Activated CD4-positive, alpha-beta T cell treated with anti-CD3 and anti-CD28 coated beads for 36 hours (primary cell): ENCODE data around the gene METTL1. TPM values are rescaled to one million over a fixed set of nuclear protein-coding genes. Genes with fewer than 3 reads are reported as not detected.

Source experiments
- ATAC-seq: fragments of 200-7000 bp; cut with Tn5 transposase; one replicate; pipeline ENCODE4 v1.10.0; 2021; ENCODE audit warnings: mild to moderate bottlenecking, moderate library complexity
- CTCF ChIA-PET: fragments of 350-600 bp; sonication (Branson Sonifier 250); formaldehyde crosslinking; loops from one replicate; lab custom pipeline; 2021; ENCODE audit warnings: antibody characterized with exemption; lab: Charles Lee
- POLR2A ChIA-PET: fragments of 350-600 bp; sonication (Branson Sonifier 250); formaldehyde crosslinking; loops from one replicate; lab custom pipeline; 2021; ENCODE audit warnings: antibody characterized with exemption, inconsistent platforms; lab: Charles Lee
- DNase-seq: peaks from one replicate; pipeline ENCODE4 v3.0.0-alpha.2; 2020
- H3K27ac Mint-ChIP-seq: one replicate; pipeline ENCODE4 v1.8.0; 2021; ENCODE audit warnings: mixed read lengths
- H3K27me3 Mint-ChIP-seq: one replicate; pipeline ENCODE4 v1.8.0; 2021; ENCODE audit warnings: mixed read lengths
- H3K36me3 Mint-ChIP-seq: one replicate; pipeline ENCODE4 v1.8.0; 2021; ENCODE audit warnings: low read depth, mixed read lengths
- H3K4me1 Mint-ChIP-seq: one replicate; pipeline ENCODE4 v1.8.0; 2021; ENCODE audit warnings: mixed read lengths
- H3K4me3 Mint-ChIP-seq: one replicate; pipeline ENCODE4 v1.8.0; 2021; ENCODE audit warnings: mild to moderate bottlenecking, moderate library complexity, mixed read lengths
- H3K9me3 Mint-ChIP-seq: one replicate; pipeline ENCODE4 v1.8.0; 2021; ENCODE audit warnings: low read depth, mixed read lengths
- intact Hi-C, 2 experiments: fragments of 100-400 bp; cut with DNase I in 1 of 2; cut with micrococcal nuclease in 1 of 2; formaldehyde crosslinking; loops; one replicate each; pipeline versions ENCODE4 v1.14.2 to v1.15.1; 2022 to 2024; cut with DNase I, micrococcal nuclease
- total RNA-seq, 2 experiments: library from RNA; stranded (reverse); gene quantifications; one replicate each; pipeline ENCODE4 v1.2.3, GENCODE V29; 2021

The METTL1 gene
- total RNA-seq, 2 experiments from 2014 or later: 31.9 to 33.5 TPM

GRCh38 chr12:57796996-57797395 is 25.1 kb upstream of the METTL1 start:
- Mint-ChIP-seq H3K27ac (no peak overlapping the region), H3K27me3 (no peaks in the 10 kb centered on the region), H3K36me3 (peaks cover 38% of the 10 kb centered on the region), H3K4me3 (no peak overlapping the region), H3K9me3 (no peaks in the 10 kb centered on the region), H3K4me1 (peaks cover 13% of the 10 kb centered on the region)
- ATAC-seq (no peak), DNase-seq (no peak)
- ChIA-PET CTCF (interaction anchor here (0.5 to 1.3 kb wide), 7 partner anchors 9 to 46 kb away, joined by 3 to 5 read pairs (median 3); partner anchors contain the start of gene TSFM), POLR2A (no interaction called here)
- intact Hi-C loops: no loop called here

GRCh38 chr12:57795354-57795753 is 23.4 kb upstream of the METTL1 start:
- H3K4me3 Mint-ChIP-seq: no peak overlapping the region
- CTCF ChIA-PET: interaction anchor here (0.6 kb wide), 1 partner anchor 163 kb away, joined by 3 read pairs; no protein-coding TSS in a partner anchor
- H3K4me1 Mint-ChIP-seq: peaks cover 13% of the 10 kb centered on the region
- DNase-seq (no peak), ATAC-seq (peak; percentile 36)
- no peak overlapping the region for H3K27ac Mint-ChIP-seq
- H3K27me3 Mint-ChIP-seq: no peaks in the 10 kb centered on the region
- POLR2A ChIA-PET: no interaction called here
- H3K9me3 Mint-ChIP-seq: no peaks in the 10 kb centered on the region
- peaks cover 40% of the 10 kb centered on the region for H3K36me3 Mint-ChIP-seq
- intact Hi-C loops: no loop called here

- ChIA-PET CTCF (interaction anchor here (0.6 to 3.2 kb wide), 7 partner anchors 9 to 151 kb away, joined by 3 to 17 read pairs (median 4); partner anchors contain the start of gene TSFM), POLR2A (interaction anchor here (0.6 to 0.7 kb wide), 2 partner anchors 100 to 139 kb away, joined by 3 to 7 read pairs; no protein-coding TSS in a partner anchor)
- intact Hi-C loops: no loop called here
Observed at GRCh38 chr12:57793920-57794319, 22.0 kb upstream of the METTL1 start.

GRCh38 chr12:57783861-57784260 is 12.0 kb upstream of the METTL1 start:
- ChIA-PET POLR2A (interaction anchor here (1.4 kb wide), 1 partner anchor 18 kb away, joined by 3 read pairs; no protein-coding TSS in a partner anchor), CTCF (interaction anchor here (0.9 to 3.8 kb wide), 11 partner anchors 12 to 151 kb away, joined by 3 to 24 read pairs (median 4); partner anchors contain the start of genes EEF1AKMT3 and METTL1)
- H3K27ac Mint-ChIP-seq: peak overlapping the region; percentile 51
- ATAC-seq: no peak
- intact Hi-C loops: loop anchor here (2.0 to 5.0 kb wide), 2 partner anchors 63 to 157 kb away; partner anchors contain the start of genes ATP23 (in 1 of the 2) and CTDSP2 (in 1 of the 2)
- H3K4me1 Mint-ChIP-seq: peaks cover 35% of the 10 kb centered on the region
- no peaks in the 10 kb centered on the region for H3K9me3 Mint-ChIP-seq
- H3K27me3 Mint-ChIP-seq: no peaks in the 10 kb centered on the region
- peaks cover 16% of the 10 kb centered on the region for H3K36me3 Mint-ChIP-seq
- H3K4me3 Mint-ChIP-seq: peak overlapping the region; percentile 98
- DNase-seq: no peak

More at GRCh38 chr12:57793920-57794319, 22.0 kb upstream of the METTL1 start:
- Mint-ChIP-seq H3K4me3 (no peak overlapping the region), H3K9me3 (no peaks in the 10 kb centered on the region), H3K27me3 (no peaks in the 10 kb centered on the region), H3K27ac (peak overlapping the region; percentile 69), H3K36me3 (peaks cover 40% of the 10 kb centered on the region), H3K4me1 (peaks cover 13% of the 10 kb centered on the region)
- no peak for DNase-seq
- peak; percentile 33 for ATAC-seq

GRCh38 chr12:57783466-57783801 is 11.5 kb upstream of the METTL1 start:
- intact Hi-C loops: loop anchor here (2.0 to 5.0 kb wide), 2 partner anchors 64 to 157 kb away; partner anchors contain the start of genes ATP23 (in 1 of the 2) and CTDSP2 (in 1 of the 2)
- CTCF ChIA-PET: interaction anchor here (0.9 to 3.8 kb wide), 21 partner anchors 10 to 151 kb away, joined by 3 to 24 read pairs (median 4); partner anchors contain the start of genes AVIL, EEF1AKMT3, METTL1 and TSPAN31
- H3K4me3 Mint-ChIP-seq: peak overlapping the region; percentile 98
- H3K27ac Mint-ChIP-seq: peak overlapping the region; percentile 98
- POLR2A ChIA-PET: interaction anchor here (0.9 kb wide), 1 partner anchor 11 kb away, joined by 5 read pairs; the partner anchor contains the start of genes EEF1AKMT3 and METTL1
- H3K9me3 Mint-ChIP-seq: no peaks in the 10 kb centered on the region
- H3K4me1 Mint-ChIP-seq: peaks cover 35% of the 10 kb centered on the region
- peaks cover 16% of the 10 kb centered on the region for H3K36me3 Mint-ChIP-seq
- ATAC-seq (no peak), DNase-seq (no peak)
- no peaks in the 10 kb centered on the region for H3K27me3 Mint-ChIP-seq

GRCh38 chr12:57782608-57783465 is 10.9 kb upstream of the METTL1 start, which contains the start of gene TSFM:
Gene TSFM (plus strand): TSS chr12:57782787. CDS start chr12:57782802, 15 bp downstream.
- Mint-ChIP-seq H3K27me3 (no peaks in the 10 kb centered on the region), H3K4me3 (peak within 1 kb of the TSS; percentile 98), H3K27ac (peak within 1 kb of the TSS; percentile 98), H3K9me3 (no peaks in the 10 kb centered on the region), H3K4me1 (peaks cover 35% of the 10 kb centered on the region), H3K36me3 (peaks cover 16% of the 10 kb centered on the region)
- ChIA-PET POLR2A (interaction anchor here (0.9 to 1.1 kb wide), 2 partner anchors 11 to 159 kb away, joined by 3 to 5 read pairs; partner anchors contain the start of genes ATP23, EEF1AKMT3 and METTL1), CTCF (interaction anchor here (0.6 to 3.8 kb wide), 25 partner anchors 10 to 157 kb away, joined by 3 to 24 read pairs (median 4); partner anchors contain the start of genes AVIL, CDK4, EEF1AKMT3 and METTL1)
- ATAC-seq (peak; percentile 93), DNase-seq (peak; percentile 99)
- intact Hi-C loops: loop anchor here (1.0 to 5.0 kb wide), 6 partner anchors 11 to 158 kb away; partner anchors contain the start of genes CTDSP2 (in 2 of the 2), EEF1AKMT3 (in 2 of the 2), METTL1 (in 2 of the 2) and ATP23 (in 1 of the 2)

- ATAC-seq: peak; percentile 2
- Mint-ChIP-seq H3K27ac (peak overlapping the region; percentile 98), H3K4me1 (peaks cover 35% of the 10 kb centered on the region), H3K9me3 (no peaks in the 10 kb centered on the region), H3K36me3 (peaks cover 16% of the 10 kb centered on the region), H3K27me3 (no peaks in the 10 kb centered on the region), H3K4me3 (peak overlapping the region; percentile 98)
- no peak for DNase-seq
- ChIA-PET POLR2A (interaction anchor here (1.1 kb wide), 1 partner anchor 159 kb away, joined by 3 read pairs; the partner anchor contains the start of gene ATP23), CTCF (interaction anchor here (0.9 to 3.8 kb wide), 17 partner anchors 10 to 607 kb away, joined by 3 to 24 read pairs (median 4); partner anchors contain the start of genes EEF1AKMT3, METTL1 and TSPAN31)
- intact Hi-C loops: loop anchor here (1.0 to 5.0 kb wide), 6 partner anchors 10 to 159 kb away; partner anchors contain the start of genes CTDSP2 (in 2 of the 2), EEF1AKMT3 (in 2 of the 2), METTL1 (in 2 of the 2) and ATP23 (in 1 of the 2)
Observed at GRCh38 chr12:57782243-57782607, 10.3 kb upstream of the METTL1 start.

- POLR2A ChIA-PET: interaction anchor here (1.1 kb wide), 1 partner anchor 160 kb away, joined by 3 read pairs; the partner anchor contains the start of gene ATP23
- ATAC-seq: no peak
- intact Hi-C loops: loop anchor here (1.0 to 5.0 kb wide), 6 partner anchors 10 to 159 kb away; partner anchors contain the start of genes CTDSP2 (in 2 of the 2), EEF1AKMT3 (in 2 of the 2), METTL1 (in 2 of the 2) and ATP23 (in 1 of the 2)
- Mint-ChIP-seq H3K27me3 (no peaks in the 10 kb centered on the region), H3K9me3 (no peaks in the 10 kb centered on the region), H3K4me3 (peak overlapping the region; percentile 98), H3K27ac (peak overlapping the region; percentile 98), H3K4me1 (peaks cover 35% of the 10 kb centered on the region), H3K36me3 (peaks cover 15% of the 10 kb centered on the region)
- no peak for DNase-seq
- CTCF ChIA-PET: interaction anchor here (0.7 to 3.8 kb wide), 13 partner anchors 9 to 606 kb away, joined by 3 to 24 read pairs (median 4); partner anchors contain the start of genes EEF1AKMT3, METTL1 and TSPAN31
Observed at GRCh38 chr12:57781801-57782200, 9.9 kb upstream of the METTL1 start.

GRCh38 chr12:57781244-57781643 is 9.3 kb upstream of the METTL1 start:
- Mint-ChIP-seq H3K27me3 (no peaks in the 10 kb centered on the region), H3K27ac (peak overlapping the region; percentile 98), H3K4me1 (peaks cover 35% of the 10 kb centered on the region), H3K4me3 (no peak overlapping the region), H3K9me3 (no peaks in the 10 kb centered on the region), H3K36me3 (peaks cover 16% of the 10 kb centered on the region)
- ChIA-PET POLR2A (no interaction called here), CTCF (interaction anchor here (0.7 to 3.8 kb wide), 16 partner anchors 9 to 606 kb away, joined by 3 to 24 read pairs (median 4); partner anchors contain the start of genes EEF1AKMT3, METTL1 and TSPAN31)
- intact Hi-C loops: loop anchor here in 1 of 2 experiments (5.0 kb wide), 1 partner anchor 66 kb away; the partner anchor contains the start of gene CTDSP2
- DNase-seq (no peak), ATAC-seq (no peak)

GRCh38 chr12:57780284-57780897 is 8.5 kb upstream of the METTL1 start:
- H3K4me1 Mint-ChIP-seq: peaks cover 37% of the 10 kb centered on the region
- no peaks in the 10 kb centered on the region for H3K27me3 Mint-ChIP-seq

More at GRCh38 chr12:57780284-57780897, 8.5 kb upstream of the METTL1 start:
- intact Hi-C loops: loop anchor here in 1 of 2 experiments (5.0 kb wide), 1 partner anchor 67 kb away; the partner anchor contains the start of gene CTDSP2
- CTCF ChIA-PET: interaction anchor here (1.1 to 1.7 kb wide), 4 partner anchors 21 to 124 kb away, joined by 3 to 4 read pairs (median 4); no protein-coding TSS in a partner anchor
- H3K4me3 Mint-ChIP-seq: no peak overlapping the region
- DNase-seq (no peak), ATAC-seq (no peak)
- no peaks in the 10 kb centered on the region for H3K9me3 Mint-ChIP-seq
- POLR2A ChIA-PET: no interaction called here
- H3K27ac Mint-ChIP-seq: no peak overlapping the region
- peaks cover 22% of the 10 kb centered on the region for H3K36me3 Mint-ChIP-seq
